HG03571 (cell line): Measurements from ENCODE around the gene IQGAP2.
A peak's percentile ranks its signal among the peaks of the same experiment; 100 is the strongest.
"Not testable (repeated sequence)": the region's sequence is repeated elsewhere in the genome, so short reads cannot be mapped to it uniquely, and the experiment has no call there.

Experiments used
- ATAC-seq: cut with Tn5 transposase; IDR thresholded peaks from one replicate; pipeline ENCODE4 v1.9.1; 2021; ENCODE audit not compliant: unreplicated experiment

IQGAP2 gene

GRCh38 chr5:76736679-76737556, 333.8 kb downstream of the IQGAP2 start:
- ATAC-seq = peak; percentile 30

GRCh38 chr5:76737846-76738245, 334.8 kb downstream of the IQGAP2 start:
- no peak for ATAC-seq

- not testable (repeated sequence) for ATAC-seq
Measured at GRCh38 chr5:76741506-76741905, 338.4 kb downstream of the IQGAP2 start.

GRCh38 chr5:76742583-76742982, 339.5 kb downstream of the IQGAP2 start:
- ATAC-seq = no peak

GRCh38 chr5:76744632-76745031, 341.5 kb downstream of the IQGAP2 start:
- ATAC-seq = no peak

- ATAC-seq = no peak
Measured at GRCh38 chr5:76745670-76746069, 342.6 kb downstream of the IQGAP2 start.

- no peak for ATAC-seq
Measured at GRCh38 chr5:76746677-76747076, 343.6 kb downstream of the IQGAP2 start.

- no peak for ATAC-seq
Measured at GRCh38 chr5:76747706-76748105, 344.6 kb downstream of the IQGAP2 start.

- ATAC-seq = no peak
Measured at GRCh38 chr5:76751291-76751690, 348.2 kb downstream of the IQGAP2 start.

GRCh38 chr5:76754668-76755078, 351.6 kb downstream of the IQGAP2 start:
- no peak for ATAC-seq

- no peak for ATAC-seq
Measured at GRCh38 chr5:76755779-76756637, 352.9 kb downstream of the IQGAP2 start.

GRCh38 chr5:76757049-76757448, 354.0 kb downstream of the IQGAP2 start:
- ATAC-seq = no peak
